HepG2 (cell line): ENCODE results near the gene TRIM74. TPM values are rescaled to one million over a fixed set of nuclear protein-coding genes. Genes with fewer than 3 reads are reported as not detected.

Experiments used
- ARID3A ChIP-seq: IDR thresholded peaks from 2 replicates; pipeline ENCODE4 v1.6.1; 2012; ENCODE audit warnings: low read depth, low read length, improper control_type of control experiment
- FOXA3 ChIP-seq: IDR thresholded peaks from 2 replicates; pipeline ENCODE4 v1.6.1; 2016; ENCODE audit warnings: missing genetic modification reagents, missing compliant biosample characterization
- NFKB2 ChIP-seq: sonication (generic); formaldehyde crosslinking; IDR thresholded peaks from 2 replicates; pipeline ENCODE4 v1.4.0; 2020; ENCODE audit warnings: missing genetic modification reagents, borderline replicate concordance
- PRDM15 ChIP-seq: sonication (generic); formaldehyde crosslinking; IDR thresholded peaks from 2 replicates; pipeline ENCODE4 v1.4.0; 2020; ENCODE audit warnings: missing genetic modification reagents
- SMAD3 ChIP-seq: sonication (generic); formaldehyde crosslinking; IDR thresholded peaks from 2 replicates; pipeline ENCODE4 v1.4.0; 2020; ENCODE audit warnings: missing genetic modification reagents
- ZBTB7B ChIP-seq: sonication (generic); formaldehyde crosslinking; IDR thresholded peaks from 2 replicates; pipeline ENCODE4 v1.4.0; 2020; ENCODE audit warnings: missing genetic modification reagents
- ZNF337 ChIP-seq: sonication (generic); formaldehyde crosslinking; IDR thresholded peaks from 2 replicates; pipeline ENCODE4 v1.5.1; 2020; ENCODE audit warnings: missing genetic modification reagents, low read depth, mild to moderate bottlenecking, borderline replicate concordance
- ZNF512B ChIP-seq: sonication (generic); formaldehyde crosslinking; IDR thresholded peaks from 2 replicates; pipeline ENCODE4 v1.5.1; 2020; ENCODE audit warnings: missing genetic modification reagents, mild to moderate bottlenecking, borderline replicate concordance
- ZNF609 ChIP-seq: sonication (generic); formaldehyde crosslinking; IDR thresholded peaks from 2 replicates; pipeline ENCODE4 v1.4.0; 2020; ENCODE audit warnings: mild to moderate bottlenecking, missing genetic modification reagents, borderline replicate concordance
- ZNF615 ChIP-seq: sonication (generic); formaldehyde crosslinking; IDR thresholded peaks from 2 replicates; pipeline ENCODE4 v1.5.0; 2020; ENCODE audit warnings: mild to moderate bottlenecking, missing genetic modification reagents, borderline replicate concordance
- ZNF720 ChIP-seq: sonication (generic); formaldehyde crosslinking; IDR thresholded peaks from 2 replicates; pipeline ENCODE4 v1.4.0; 2020; ENCODE audit warnings: missing genetic modification reagents
- ZNF749 ChIP-seq: sonication (generic); formaldehyde crosslinking; IDR thresholded peaks from 2 replicates; pipeline ENCODE4 v1.8.0; 2022; ENCODE audit warnings: mild to moderate bottlenecking, missing genetic modification reagents, moderate library complexity, borderline replicate concordance
- ZNF878 ChIP-seq: sonication (generic); formaldehyde crosslinking; IDR thresholded peaks from 2 replicates; pipeline ENCODE4 v1.8.1; 2023; ENCODE audit warnings: mild to moderate bottlenecking, missing genetic modification reagents, moderate library complexity
- polyA plus RNA-seq, 8 experiments: library from polyadenylated mRNA; depleted of rRNA in 3 of 8; stranded (reverse) in 7 of 8; unstranded in 1 of 8; fragments of >200 nt; fragmentation: Illumina TruSeq in 4 of 8; extraction: Trizol in 4 of 8; gene quantifications; 2 replicates each; pipeline versions ENCODE4 v1.2.1 to v1.2.3, GENCODE V29; 2011 to 2016; ENCODE audit warnings: low read depth in 4 of 8, missing spikeins in 1 of 8, mixed read lengths in 1 of 8; ENCODE audit not compliant: insufficient read depth in 1 of 8
- total RNA-seq, 5 experiments: library from RNA; depleted of rRNA; stranded (reverse); fragments of >200 nt; fragmentation: Illumina TruSeq; extraction: Trizol; gene quantifications; 2 replicates each; pipeline ENCODE4 v1.2.3, GENCODE V29; 2016; ENCODE audit warnings: low read depth in 1 of 5

The TRIM74 gene
- total and polyA plus RNA-seq, 2 of the 13 experiments (the other 11 are each of a cell fraction or from before 2014, with no cell fraction given), result 0.51 to 1.4 TPM

GRCh38 chr7:72924733-72925545, 44.3 kb downstream of the TRIM74 start, which contains the start of gene POM121 (continued):
- TF ChIP-seq PRDM15 (CRISPR knock-in tag) (no peak), ZNF878 (CRISPR knock-in tag) (no peak), ZNF749 (no peak), ZNF720 (no peak), ARID3A (no peak), ZNF609 (CRISPR knock-in tag) (no peak), SMAD3 (0 out of 2 replicates have a peak, but pooled peaks have one; percentile 49), ZNF337 (no peak), ZNF615 (no peak), ZNF512B (CRISPR knock-in tag) (no peak), NFKB2 (CRISPR knock-in tag) (peak; percentile 76; the same call in 1 of the 2 replicates), FOXA3 (CRISPR knock-in tag) (no peak; the same call in 1 of the 2 replicates), ZBTB7B (0 out of 2 replicates have a peak, but pooled peaks have one; percentile 36)
